ENCODE measurements around the gene JPH2.

The JPH2 gene

GRCh38 chr20:44187772-44188709 is 1.1 kb upstream of the JPH2 start:
- DNase-seq (ENCODE audit: low read depth) = no peak

- DNase-seq (ENCODE audit: low read depth) = no peak
Measured at GRCh38 chr20:44186674-44187053, 324 bp downstream of the JPH2 start.

- no peak for DNase-seq (ENCODE audit: low read depth)
Measured at GRCh38 chr20:44186201-44186600, 787 bp downstream of the JPH2 start.

GRCh38 chr20:44185574-44185973 is 1.4 kb downstream of the JPH2 start:
- DNase-seq (ENCODE audit: low read depth) = no peak

- no peak for DNase-seq (ENCODE audit: low read depth)
Measured at GRCh38 chr20:44183282-44183681, 3.7 kb downstream of the JPH2 start.

GRCh38 chr20:44182863-44183262 is 4.1 kb downstream of the JPH2 start:
- DNase-seq (ENCODE audit: low read depth) = no peak

GRCh38 chr20:44182135-44182765 is 4.7 kb downstream of the JPH2 start:
- DNase-seq (ENCODE audit: low read depth) = no peak

GRCh38 chr20:44181611-44182010 is 5.4 kb downstream of the JPH2 start:
- no peak for DNase-seq (ENCODE audit: low read depth)

GRCh38 chr20:44180814-44181213 is 6.2 kb downstream of the JPH2 start:
- no peak for DNase-seq (ENCODE audit: low read depth)

- no peak for DNase-seq (ENCODE audit: low read depth)
Measured at GRCh38 chr20:44176833-44177534, 10.0 kb downstream of the JPH2 start.

GRCh38 chr20:44174996-44175765 is 11.8 kb downstream of the JPH2 start:
- no peak for DNase-seq (ENCODE audit: low read depth)

- no peak for DNase-seq (ENCODE audit: low read depth)
Measured at GRCh38 chr20:44173846-44174245, 13.1 kb downstream of the JPH2 start.

- DNase-seq (ENCODE audit: low read depth) = no peak
Measured at GRCh38 chr20:44173116-44173515, 13.9 kb downstream of the JPH2 start.

GRCh38 chr20:44172572-44172950 is 14.4 kb downstream of the JPH2 start:
- DNase-seq (ENCODE audit: low read depth) = no peak

GRCh38 chr20:44171775-44172571 is 15.0 kb downstream of the JPH2 start:
- no peak for DNase-seq (ENCODE audit: low read depth)

- DNase-seq (ENCODE audit: low read depth) = no peak
Measured at GRCh38 chr20:44170816-44171410, 16.1 kb downstream of the JPH2 start.

- DNase-seq (ENCODE audit: low read depth) = no peak
Measured at GRCh38 chr20:44167736-44168135, 19.3 kb downstream of the JPH2 start.

- no peak for DNase-seq (ENCODE audit: low read depth)
Measured at GRCh38 chr20:44166477-44166876, 20.5 kb downstream of the JPH2 start.

GRCh38 chr20:44166008-44166407 is 21.0 kb downstream of the JPH2 start:
- no peak for DNase-seq (ENCODE audit: low read depth)

GRCh38 chr20:44160133-44160532 is 26.9 kb downstream of the JPH2 start:
- DNase-seq (ENCODE audit: low read depth) = no peak

- no peak for DNase-seq (ENCODE audit: low read depth)
Measured at GRCh38 chr20:44159711-44160110, 27.3 kb downstream of the JPH2 start.
